IMR-90 (cell line): Measurements from ENCODE around the gene ZBTB9. TPM values are rescaled to one million over a fixed set of nuclear protein-coding genes. Genes with fewer than 3 reads are reported as not detected.
"Not testable (repeated sequence)": the region's sequence is repeated elsewhere in the genome, so short reads cannot be mapped to it uniquely, and the experiment has no call there.

Experiments used
- ATAC-seq: fragments of 200-7000 bp; cut with Tn5 transposase; 2 replicates; pipeline ENCODE4 v1.9.1; 2020; ENCODE audit warnings: low read depth, mild to moderate bottlenecking, moderate library complexity
- BruUV-seq: library from RNA; stranded (reverse); fragments of 400-500 nt; replicated peaks from 2 replicates; lab custom pipeline; 2021; lab: Mats Ljungman, UMichigan
- CTCF ChIA-PET: fragments of 300-600 bp; formaldehyde crosslinking; extraction: SDS; loops from one replicate; lab custom pipeline; 2021; ENCODE audit warnings: antibody characterized with exemption; lab: Yijun Ruan, JAX
- POLR2A ChIA-PET: fragments of 300-600 bp; sonication (Branson Sonifier 250); formaldehyde crosslinking; loops from one replicate; lab custom pipeline; 2022; ENCODE audit warnings: antibody characterized with exemption; ENCODE audit not compliant: unreplicated experiment; lab: Charles Lee
- DNase-seq: peaks from one replicate; pipeline ENCODE4 v3.0.0; 2013
- H2AFZ ChIP-seq: replicated peaks from 2 replicates; pipeline ENCODE3; 2013; ENCODE audit warnings: low read length, mild to moderate bottlenecking; ENCODE audit not compliant: poor library complexity
- H2AK5ac ChIP-seq: 2 replicates; pipeline ENCODE4 v1.6.1; 2013; ENCODE audit warnings: low read depth, low read length, inconsistent platforms
- H2AK9ac ChIP-seq: replicated peaks from 2 replicates; pipeline ENCODE3; 2013; ENCODE audit warnings: mild to moderate bottlenecking, low read depth, low read length, moderate library complexity; ENCODE audit not compliant: poor library complexity
- H2BK120ac ChIP-seq: 2 replicates; pipeline ENCODE4 v1.6.1; 2013; ENCODE audit warnings: low read depth, low read length, inconsistent platforms
- H2BK15ac ChIP-seq: 3 replicates; pipeline ENCODE4 v1.6.1; 2013; ENCODE audit warnings: low read depth, low read length, inconsistent platforms
- H2BK20ac ChIP-seq: 2 replicates; pipeline ENCODE4 v1.6.1; 2013; ENCODE audit warnings: low read depth, mild to moderate bottlenecking, inconsistent platforms, low read length, moderate library complexity
- H2BK5ac ChIP-seq: 2 replicates; pipeline ENCODE4 v1.6.1; 2013; ENCODE audit warnings: mild to moderate bottlenecking, low read depth, low read length, inconsistent platforms; ENCODE audit not compliant: poor library complexity, severe bottlenecking
- H3K14ac ChIP-seq: replicated peaks from 2 replicates; pipeline ENCODE4 v1.6.1; 2013; ENCODE audit warnings: low read depth, low read length, inconsistent platforms
- H3K18ac ChIP-seq: 2 replicates; pipeline ENCODE4 v1.6.1; 2013; ENCODE audit warnings: low read depth, low read length, control low read depth
- H3K23ac ChIP-seq: 2 replicates; pipeline ENCODE4 v1.6.1; 2013; ENCODE audit warnings: low read depth, low read length, inconsistent platforms
- H3K27ac ChIP-seq: 2 replicates; pipeline ENCODE4 v1.5.1; 2013; ENCODE audit warnings: mild to moderate bottlenecking, control low read depth, low read length; ENCODE audit not compliant: insufficient read depth
- H3K27me3 ChIP-seq: 2 replicates; pipeline ENCODE4 v1.6.1; 2013; ENCODE audit warnings: low read length; ENCODE audit not compliant: control insufficient read depth, insufficient read depth
- H3K36me3 ChIP-seq: 2 replicates; pipeline ENCODE4 v1.6.1; 2013; ENCODE audit warnings: low read length, mixed read lengths; ENCODE audit not compliant: control insufficient read depth, insufficient read depth
- H3K4ac ChIP-seq: 2 replicates; pipeline ENCODE4 v1.6.1; 2013; ENCODE audit warnings: low read depth, low read length, inconsistent platforms
- H3K4me1 ChIP-seq: 2 replicates; pipeline ENCODE4 v1.6.1; 2013; ENCODE audit warnings: low read length, mixed read lengths; ENCODE audit not compliant: control insufficient read depth, insufficient read depth
- H3K4me2 ChIP-seq: 2 replicates; pipeline ENCODE4 v1.6.1; 2013; ENCODE audit warnings: low read depth, mild to moderate bottlenecking, control low read depth, low read length, moderate library complexity
- H3K4me3 ChIP-seq: 2 replicates; pipeline ENCODE4 v1.5.1; 2013; ENCODE audit warnings: low read depth, mild to moderate bottlenecking, control low read depth, low read length, moderate library complexity; ENCODE audit not compliant: insufficient read depth
- H3K56ac ChIP-seq: 2 replicates; pipeline ENCODE4 v1.6.1; 2013; ENCODE audit warnings: low read length, inconsistent platforms; ENCODE audit not compliant: insufficient read depth; ENCODE audit errors: extremely low read depth
- H3K79me1 ChIP-seq, 2 experiments: 2 replicates each; pipeline ENCODE4 v1.6.1; 2013; ENCODE audit warnings: low read length in 2 of 2, inconsistent platforms in 1 of 2, low read depth in 1 of 2
- H3K9ac ChIP-seq: 2 replicates; pipeline ENCODE4 v1.6.1; 2013; ENCODE audit warnings: low read depth, low read length, control low read depth
- H3K9me1 ChIP-seq: 2 replicates; pipeline ENCODE4 v1.6.1; 2013; ENCODE audit warnings: low read length, inconsistent platforms; ENCODE audit not compliant: insufficient read depth
- H3K9me3 ChIP-seq: 2 replicates; pipeline ENCODE4 v1.6.1; 2013; ENCODE audit warnings: low read length; ENCODE audit not compliant: control insufficient read depth, insufficient read depth
- H4K20me1 ChIP-seq: 2 replicates; pipeline ENCODE4 v1.6.1; 2013; ENCODE audit warnings: low read length, inconsistent platforms; ENCODE audit not compliant: insufficient read depth
- H4K5ac ChIP-seq: 2 replicates; pipeline ENCODE4 v1.6.1; 2013; ENCODE audit warnings: mild to moderate bottlenecking, low read depth, low read length, control low read depth
- H4K8ac ChIP-seq, 2 experiments: 2 replicates each; pipeline ENCODE4 v1.6.1; 2013; ENCODE audit warnings: low read depth in 2 of 2, low read length in 2 of 2, control low read depth in 1 of 2, inconsistent platforms in 1 of 2
- H4K91ac ChIP-seq: 2 replicates; pipeline ENCODE4 v1.6.1; 2013; ENCODE audit warnings: low read depth, low read length, inconsistent platforms; ENCODE audit not compliant: insufficient read depth
- FOS ChIP-seq: fragments of 150-350 bp; IDR thresholded peaks from 2 replicates; pipeline ENCODE4 v1.6.1; 2016; ENCODE audit warnings: low read depth, low read length
- MAFK ChIP-seq: IDR thresholded peaks from 2 replicates; pipeline ENCODE4 v1.6.1; 2012; ENCODE audit warnings: low read depth, low read length, improper control_type of control experiment
- MXI1 ChIP-seq: IDR thresholded peaks from 2 replicates; pipeline ENCODE4 v1.6.1; 2012; ENCODE audit warnings: low read depth, mild to moderate bottlenecking, low read length, moderate library complexity, borderline replicate concordance
- NFE2L2 ChIP-seq: fragments of 150-350 bp; IDR thresholded peaks from 2 replicates; pipeline ENCODE4 v1.6.1; 2016; ENCODE audit warnings: low read depth, mild to moderate bottlenecking, low read length
- RFX5 ChIP-seq: IDR thresholded peaks from 2 replicates; pipeline ENCODE4 v1.8.0; 2012; ENCODE audit warnings: low read depth, mild to moderate bottlenecking, low read length, moderate library complexity
- WGBS, 2 experiments: methylation state at CpG; one replicate each; pipeline versions ENCODE4 v1.1.5 to v1.1.7; 2013; ENCODE audit warnings: missing lambda C conversion rate in 2 of 2; ENCODE audit not compliant: insufficient read length in 1 of 2; ENCODE audit errors: extremely low coverage in 2 of 2; 5-methylcytosine and 5-hydroxymethylcytosine counted together
- dilution Hi-C: fragments of 300-500 bp; cut with HindIII; formaldehyde crosslinking; loops from one replicate; pipeline ENCODE4 v1.14.3; 2018; ENCODE audit warnings: low sequenced_read_pairs; ENCODE audit not compliant: unreplicated experiment
- in situ Hi-C: fragments of 300-500 bp; cut with MboI; formaldehyde crosslinking; loops from 3 replicates; pipeline ENCODE4 v1.14.3; 2019; ENCODE audit warnings: low sequenced_read_pairs, inconsistent platforms, mixed read lengths
- intact Hi-C: fragments of 100-400 bp; cut with micrococcal nuclease; formaldehyde crosslinking; loops from 2 replicates; pipeline ENCODE4 v1.10.0; 2022
- polyA plus RNA-seq, 3 experiments: library from polyadenylated mRNA; depleted of rRNA; stranded (reverse); fragments of >200 nt; gene quantifications; 2 replicates each; pipeline ENCODE4 v1.2.3, GENCODE V29; 2012; ENCODE audit warnings: low replicate concordance in 1 of 3
- total RNA-seq: library from RNA; depleted of rRNA; stranded (reverse); fragments of >200 nt; gene quantifications from 2 replicates; pipeline ENCODE4 v1.2.3, GENCODE V29; 2012

ZBTB9 gene
- total and polyA plus RNA-seq, 2 of the 4 experiments (the other 2 are of a cell fraction): 5.4 to 5.9 TPM

GRCh38 chr6:33481192-33481591 lies 26.8 kb downstream of the ZBTB9 start:
- Histone ChIP-seq H3K4me1 (no peaks in the 10 kb centered on the region), H2BK120ac (no peak overlapping the region), H3K14ac (no peak overlapping the region), H2AFZ (no peak overlapping the region), H2AK5ac (no peak overlapping the region), H4K8ac (no peak overlapping the region), H4K91ac (no peak overlapping the region), H2BK5ac (no peak overlapping the region), H3K4me2 (no peak overlapping the region), H2BK15ac (no peak overlapping the region), H3K23ac (no peak overlapping the region), H4K5ac (no peak overlapping the region), H3K27me3 (peaks cover 5% of the 10 kb centered on the region), H4K20me1 (no peaks in the 10 kb centered on the region), H3K4ac (no peak overlapping the region), H3K9ac (no peak overlapping the region), H3K9me3 (no peaks in the 10 kb centered on the region), H2AK9ac (no peak overlapping the region), H3K9me1 (no peaks in the 10 kb centered on the region), H3K27ac (no peak overlapping the region), H3K36me3 (no peaks in the 10 kb centered on the region), H3K4me3 (no peak overlapping the region), H2BK20ac (no peak overlapping the region), H3K79me1 (no peaks in the 10 kb centered on the region), H3K56ac (no peak overlapping the region), H3K18ac (no peak overlapping the region)
- BruUV-seq: no TSS peak
- intact Hi-C loops: no loop called here
- TF ChIP-seq MAFK: no peak
- TF ChIP-seq MXI1: no peak
- TF ChIP-seq RFX5: no peak
- no peak for TF ChIP-seq FOS
- TF ChIP-seq NFE2L2: no peak
- ATAC-seq (no peak), DNase-seq (no peak)
- in situ Hi-C loops: no loop called here
- ChIA-PET POLR2A (no interaction called here), CTCF (no interaction called here)
- WGBS, 2 experiments: no CpG with 5 or more reads among the region's 1 CpG
- dilution Hi-C loops: no loop called here

GRCh38 chr6:33482620-33483019 lies 28.2 kb downstream of the ZBTB9 start:
- WGBS, 2 experiments: no CpG with 5 or more reads among the region's 5 CpGs
- H4K5ac ChIP-seq, H2AK9ac ChIP-seq: not testable (repeated sequence)

More at GRCh38 chr6:33482620-33483019, 28.2 kb downstream of the ZBTB9 start:
- H3K23ac ChIP-seq, in situ Hi-C loops, ATAC-seq, H2BK5ac ChIP-seq, BruUV-seq, H3K79me1 ChIP-seq, H3K4me1 ChIP-seq, H2BK120ac ChIP-seq, H3K56ac ChIP-seq, dilution Hi-C loops, H3K27ac ChIP-seq, H3K4me3 ChIP-seq, H3K9me1 ChIP-seq, intact Hi-C loops, H3K14ac ChIP-seq, H2BK20ac ChIP-seq, H3K4me2 ChIP-seq, CTCF ChIA-PET, H2BK15ac ChIP-seq, H4K8ac ChIP-seq, H3K27me3 ChIP-seq, DNase-seq, H3K18ac ChIP-seq, POLR2A ChIA-PET, H4K91ac ChIP-seq, H3K36me3 ChIP-seq, H3K4ac ChIP-seq, H3K9me3 ChIP-seq, H2AFZ ChIP-seq, H3K9ac ChIP-seq, H4K20me1 ChIP-seq, H2AK5ac ChIP-seq: not testable (repeated sequence)
